T-helper 1 cell treated with Interleukin-12 subunit alpha and Interleukin-12 subunit beta and Interleukin-4 antibody, amounts not matched to agents 30 ng/mL and 1 ng/mL, for 36 hours (primary cell): ENCODE measurements around the gene EPHA2. TPM values are rescaled to one million over a fixed set of nuclear protein-coding genes. Genes with fewer than 3 reads are reported as not detected.

ENCODE experiments used
- intact Hi-C: fragments of 100-400 bp; cut with micrococcal nuclease; formaldehyde crosslinking; loops from one replicate; pipeline ENCODE4 v1.15.1; 2024
- total RNA-seq: library from RNA; stranded (reverse); gene quantifications from 2 replicates; pipeline ENCODE4 v1.2.3, GENCODE V29; 2022

Gene EPHA2
- total RNA-seq, 1 donor from 2014 or later, result not detected

GRCh38 chr1:16076031-16076864, 79.6 kb downstream of the EPHA2 start:
- intact Hi-C loops, result loop anchor here (5.0 kb wide), 1 partner anchor 366 kb away; the partner anchor contains the start of gene NECAP2

GRCh38 chr1:16075337-16076030, 80.4 kb downstream of the EPHA2 start:
- intact Hi-C loops, result loop anchor here (5.0 kb wide), 1 partner anchor 367 kb away; the partner anchor contains the start of gene NECAP2

Other genes starting within 250 kb of the EPHA2 start
- 55.2 and 56.5 TPM in 2 replicates for gene ZBTB17, start 180.0 kb downstream of the EPHA2 start, total RNA-seq
- not detected in 2 replicates for gene SRARP, start 151.8 kb downstream of the EPHA2 start, total RNA-seq
- not detected in 2 replicates for gene HSPB7, start 138.0 kb downstream of the EPHA2 start, total RNA-seq
- gene CLCNKA, start 134.0 kb downstream of the EPHA2 start, total RNA-seq, result not detected in 2 replicates
- gene CLCNKB, start 112.3 kb downstream of the EPHA2 start, total RNA-seq, result not detected in 2 replicates
- 1.2 and 1.3 TPM in 2 replicates for gene FAM131C, start 82.4 kb downstream of the EPHA2 start, total RNA-seq
- 8.2 and 10.7 TPM in 2 replicates for gene ARHGEF19, start 56.6 kb upstream of the EPHA2 start, total RNA-seq
- 6.1 and 6.4 TPM in 2 replicates for gene CPLANE2, start 81.1 kb upstream of the EPHA2 start, total RNA-seq
- 20.0 and 20.1 TPM in 2 replicates for gene FBXO42, start 196.4 kb upstream of the EPHA2 start, total RNA-seq
- gene SZRD1, start 211.2 kb upstream of the EPHA2 start, total RNA-seq, result 179 and 189 TPM in 2 replicates